CD4-positive, alpha-beta T cell (primary cell): Measurements from ENCODE around the gene PTGDR2. TPM values are rescaled to one million over a fixed set of nuclear protein-coding genes. Genes with fewer than 3 reads are reported as not detected.

Experiments
- ATAC-seq: fragments of 200-7000 bp; cut with Tn5 transposase; one replicate; pipeline ENCODE4 v1.10.0; 2022; ENCODE audit warnings: mild to moderate bottlenecking; ENCODE audit not compliant: poor library complexity
- CTCF ChIA-PET: fragments of 350-600 bp; sonication (Branson Sonifier 250); formaldehyde crosslinking; loops from one replicate; lab custom pipeline; 2021; ENCODE audit warnings: antibody characterized with exemption, inconsistent platforms; lab: Charles Lee
- POLR2A ChIA-PET: fragments of 350-600 bp; sonication (Branson Sonifier 250); formaldehyde crosslinking; loops from one replicate; lab custom pipeline; 2021; ENCODE audit warnings: antibody characterized with exemption, inconsistent platforms; lab: Charles Lee
- DNase-seq, 14 experiments: peaks; one replicate each; pipeline ENCODE4 v3.0.0-alpha.2; 2013 to 2020; ENCODE audit warnings: mixed read lengths in 2 of 14
- H3K27ac ChIP-seq, 2 donors: one replicate each; pipeline versions ENCODE4 v1.5.1 to v1.7.0; 2013; ENCODE audit warnings: low read length in 2 of 2, low read depth in 1 of 2, mild to moderate bottlenecking in 1 of 2
- H3K27me3 ChIP-seq, 2 experiments: 1 replicate in 1 of 2; 2 replicates in 1 of 2; pipeline versions ENCODE4 v1.6.1 to v1.7.0; 2013; ENCODE audit warnings: low read length in 2 of 2, control low read depth in 1 of 2, mild to moderate bottlenecking in 1 of 2, moderate library complexity in 1 of 2; ENCODE audit not compliant: insufficient read depth in 2 of 2, control insufficient read depth in 1 of 2
- H3K36me3 ChIP-seq: one replicate; pipeline ENCODE4 v1.6.1; 2013; ENCODE audit warnings: low read length, control low read depth; ENCODE audit not compliant: insufficient read depth
- H3K4me1 ChIP-seq: one replicate; pipeline ENCODE4 v1.6.1; 2013; ENCODE audit warnings: low read length, control low read depth; ENCODE audit not compliant: insufficient read depth
- H3K4me3 ChIP-seq: one replicate; pipeline ENCODE4 v1.5.1; 2013; ENCODE audit warnings: mild to moderate bottlenecking, low read length, moderate library complexity
- H3K9me3 ChIP-seq, 2 experiments: 1 replicate in 1 of 2; 2 replicates in 1 of 2; pipeline versions ENCODE4 v1.6.1 to v1.7.0; 2013; ENCODE audit warnings: low read length in 2 of 2, mild to moderate bottlenecking in 2 of 2, control low read depth in 1 of 2, moderate library complexity in 1 of 2; ENCODE audit not compliant: control insufficient read depth in 1 of 2, insufficient read depth in 1 of 2
- H3K27ac Mint-ChIP-seq: one replicate; pipeline ENCODE4 v1.8.0; 2020; ENCODE audit warnings: mixed read lengths
- H3K27me3 Mint-ChIP-seq: one replicate; pipeline ENCODE4 v1.8.0; 2021; ENCODE audit warnings: mixed read lengths
- H3K36me3 Mint-ChIP-seq: one replicate; pipeline ENCODE4 v1.8.0; 2021; ENCODE audit warnings: low read depth, mixed read lengths
- H3K4me1 Mint-ChIP-seq: one replicate; pipeline ENCODE4 v1.8.0; 2021; ENCODE audit warnings: low read depth, mixed read lengths
- H3K4me3 Mint-ChIP-seq: one replicate; pipeline ENCODE4 v1.8.0; 2020; ENCODE audit warnings: mild to moderate bottlenecking, mixed read lengths
- H3K9me3 Mint-ChIP-seq: one replicate; pipeline ENCODE4 v1.8.0; 2020; ENCODE audit warnings: mixed read lengths
- CTCF ChIP-seq: fragments of 200-600 bp; IDR thresholded peaks from one replicate; pipeline ENCODE4 v1.8.0; 2022; ENCODE audit warnings: antibody characterized with exemption, mild to moderate bottlenecking
- intact Hi-C, 2 experiments: fragments of 100-400 bp; cut with DNase I in 1 of 2; cut with micrococcal nuclease in 1 of 2; formaldehyde crosslinking; loops; one replicate each; pipeline versions ENCODE4 v1.15.1 to v1.9.0; 2023 to 2025; cut with DNase I, micrococcal nuclease
- total RNA-seq, 174 experiments: library from RNA in 2 of 174; stranded (reverse) in 2 of 174; gene quantifications; one replicate each; pipeline ENCODE4 v1.2.3 and lab custom pipeline; 2021 to 2026

Gene PTGDR2
- total RNA-seq, 2 experiments from 2014 or later: 0.36 TPM

DNA sequence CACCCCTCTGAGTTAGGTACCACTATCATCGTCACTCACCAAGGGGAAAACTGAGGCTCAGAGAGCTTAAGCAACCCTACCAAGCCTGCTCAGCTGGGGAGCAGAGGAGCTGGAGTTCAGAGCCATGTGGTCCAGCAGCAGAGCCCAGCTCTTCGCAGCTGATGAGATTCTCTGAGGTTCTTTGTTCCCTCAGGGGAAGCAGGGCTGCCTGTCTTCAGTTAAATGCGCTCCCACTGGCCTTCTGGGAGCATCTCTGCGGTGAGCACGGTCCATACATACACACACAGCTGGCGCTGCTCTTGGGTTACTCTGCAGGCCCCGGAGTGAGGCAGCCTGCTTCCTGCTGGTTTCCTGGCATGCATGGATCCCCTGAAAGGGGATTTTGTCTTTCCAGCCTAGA, 5.2 kb upstream of the PTGDR2 start:
- H3K9me3 ChIP-seq: no peaks in the 10 kb centered on the region
- no peaks in the 10 kb centered on the region for H3K27me3 ChIP-seq
- no peak overlapping the region for H3K27ac ChIP-seq
- intact Hi-C loops: no loop called here
- Mint-ChIP-seq H3K27ac (no peak overlapping the region), H3K4me1 (peaks cover 17% of the 10 kb centered on the region), H3K27me3 (no peaks in the 10 kb centered on the region), H3K4me3 (no peak overlapping the region), H3K9me3 (no peaks in the 10 kb centered on the region), H3K36me3 (no peaks in the 10 kb centered on the region)
- peaks cover 11% of the 10 kb centered on the region for H3K4me1 ChIP-seq
- POLR2A ChIA-PET: no interaction called here
- CTCF ChIA-PET: interaction anchor here (0.6 kb wide), 1 partner anchor 612 kb away, joined by 3 read pairs; no protein-coding TSS in a partner anchor
- TF ChIP-seq CTCF: no peak
- no peak overlapping the region for H3K4me3 ChIP-seq
- no peaks in the 10 kb centered on the region for H3K36me3 ChIP-seq
- peak in 1 of 14 experiments; percentile 27 for DNase-seq
- no peak for ATAC-seq

DNA sequence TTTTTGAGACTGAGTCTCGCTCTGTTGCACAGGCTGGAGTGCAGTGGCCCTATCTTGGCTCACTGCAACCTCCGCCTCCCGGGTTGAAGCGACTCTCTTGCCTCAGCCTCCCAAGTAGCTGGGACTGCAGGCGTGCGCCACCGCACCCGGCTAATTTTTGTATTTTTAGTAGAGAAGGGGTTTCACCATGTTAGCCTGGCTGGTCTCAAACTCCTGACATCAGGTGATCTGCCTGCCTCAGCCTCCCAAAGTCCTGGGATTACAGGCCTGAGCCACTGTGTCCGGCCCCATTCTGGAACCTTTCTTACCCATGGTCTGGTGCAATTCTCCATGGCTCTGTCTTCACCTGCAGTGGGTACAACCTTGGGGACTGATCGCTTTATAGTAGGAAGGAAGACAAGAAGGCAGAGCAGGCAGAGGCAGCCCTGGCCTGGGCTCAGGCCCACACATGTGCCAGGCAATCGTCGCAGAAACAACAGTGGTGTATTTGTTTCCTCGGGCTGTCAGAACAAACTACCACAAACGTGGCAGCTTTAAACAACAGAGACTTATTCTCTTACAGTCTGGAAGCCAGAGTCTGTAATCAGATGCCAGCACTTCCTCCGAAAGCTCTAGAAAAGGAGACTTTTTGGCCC, 4.0 kb upstream of the PTGDR2 start:
- H3K4me1 ChIP-seq: peaks cover 11% of the 10 kb centered on the region
- H3K27ac ChIP-seq: no peak overlapping the region
- no peak overlapping the region for H3K4me3 ChIP-seq
- DNase-seq (no peak), ATAC-seq (no peak)
- ChIA-PET CTCF (no interaction called here), POLR2A (no interaction called here)
- no peaks in the 10 kb centered on the region for H3K36me3 ChIP-seq
- no peaks in the 10 kb centered on the region for H3K27me3 Mint-ChIP-seq
- intact Hi-C loops: no loop called here
- TF ChIP-seq CTCF: no peak
- no peak overlapping the region for H3K27ac Mint-ChIP-seq
- H3K9me3 Mint-ChIP-seq: no peaks in the 10 kb centered on the region
- no peak overlapping the region for H3K4me3 Mint-ChIP-seq
- H3K27me3 ChIP-seq: no peaks in the 10 kb centered on the region
- no peaks in the 10 kb centered on the region for H3K9me3 ChIP-seq
- peaks cover 20% of the 10 kb centered on the region for H3K4me1 Mint-ChIP-seq
- H3K36me3 Mint-ChIP-seq: no peaks in the 10 kb centered on the region

DNA sequence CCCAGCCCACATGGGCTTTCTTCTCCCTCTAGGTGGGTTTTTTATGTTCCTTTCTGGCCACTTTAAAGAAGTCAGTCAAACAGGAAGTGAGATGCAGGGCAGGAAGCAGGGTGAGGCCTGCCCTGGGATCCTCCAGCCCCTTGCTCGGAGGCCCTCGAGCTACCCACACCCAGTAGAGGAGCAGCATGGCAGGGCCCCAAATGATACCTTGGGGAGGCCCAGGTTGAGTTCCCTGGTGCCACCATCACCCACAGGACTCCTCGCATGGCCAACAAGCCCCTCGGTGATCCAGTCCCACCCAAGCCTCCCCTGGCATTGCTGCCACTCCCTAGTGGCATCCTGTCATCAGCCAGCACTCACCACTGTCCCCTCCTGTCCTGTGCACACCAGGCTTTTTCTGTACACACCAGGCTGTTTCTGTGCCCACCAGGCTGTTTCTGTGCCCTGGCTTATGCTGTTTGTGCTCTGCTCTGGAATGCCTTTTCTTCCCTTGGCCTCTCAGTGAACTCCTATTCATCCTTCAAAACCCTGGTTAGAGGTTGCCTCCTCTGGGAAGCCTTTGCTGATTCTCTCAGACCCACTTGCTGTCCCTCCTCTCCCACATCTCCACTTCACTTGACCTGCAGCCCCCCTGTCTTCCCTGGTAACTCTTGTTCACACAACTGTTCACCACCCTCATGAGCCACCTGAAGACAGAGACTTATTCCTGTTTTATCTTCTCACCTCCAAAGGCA, 3.1 kb upstream of the PTGDR2 start:
- ATAC-seq (no peak), DNase-seq (no peak)
- Mint-ChIP-seq H3K9me3 (no peaks in the 10 kb centered on the region), H3K27ac (peak overlapping the region; percentile 33), H3K36me3 (no peaks in the 10 kb centered on the region), H3K4me3 (no peak overlapping the region), H3K4me1 (peaks cover 20% of the 10 kb centered on the region), H3K27me3 (no peaks in the 10 kb centered on the region)
- TF ChIP-seq CTCF: no peak
- CTCF ChIA-PET: no interaction called here
- Histone ChIP-seq H3K27ac (no peak overlapping the region), H3K4me3 (no peak overlapping the region), H3K27me3 (no peaks in the 10 kb centered on the region), H3K9me3 (no peaks in the 10 kb centered on the region), H3K4me1 (peaks cover 11% of the 10 kb centered on the region), H3K36me3 (no peaks in the 10 kb centered on the region)
- POLR2A ChIA-PET: no interaction called here
- intact Hi-C loops: no loop called here
